HL-60 (cell line): ENCODE data around the gene AGR2.

Experiments
- POLR2AphosphoS5 ChIP-seq: IDR thresholded peaks from 2 replicates; pipeline ENCODE4 v1.6.1; 2012; ENCODE audit warnings: low read depth
- REST ChIP-seq: IDR thresholded peaks from 2 replicates; pipeline ENCODE4 v1.6.1; 2012; ENCODE audit warnings: low read depth; ENCODE audit not compliant: insufficient replicate concordance
- SPI1 ChIP-seq: IDR thresholded peaks from 2 replicates; pipeline ENCODE4 v1.6.1; 2012; ENCODE audit warnings: low read depth, mild to moderate bottlenecking, borderline replicate concordance
- TF ChIP-seq, protein P1 (sequence below): IDR thresholded peaks from one replicate; pipeline ENCODE4 v1.5.1; 2011; ENCODE audit warnings: low read length, control low read depth, inconsistent platforms; ENCODE audit not compliant: insufficient read depth

- TF ChIP-seq, protein P1, sequence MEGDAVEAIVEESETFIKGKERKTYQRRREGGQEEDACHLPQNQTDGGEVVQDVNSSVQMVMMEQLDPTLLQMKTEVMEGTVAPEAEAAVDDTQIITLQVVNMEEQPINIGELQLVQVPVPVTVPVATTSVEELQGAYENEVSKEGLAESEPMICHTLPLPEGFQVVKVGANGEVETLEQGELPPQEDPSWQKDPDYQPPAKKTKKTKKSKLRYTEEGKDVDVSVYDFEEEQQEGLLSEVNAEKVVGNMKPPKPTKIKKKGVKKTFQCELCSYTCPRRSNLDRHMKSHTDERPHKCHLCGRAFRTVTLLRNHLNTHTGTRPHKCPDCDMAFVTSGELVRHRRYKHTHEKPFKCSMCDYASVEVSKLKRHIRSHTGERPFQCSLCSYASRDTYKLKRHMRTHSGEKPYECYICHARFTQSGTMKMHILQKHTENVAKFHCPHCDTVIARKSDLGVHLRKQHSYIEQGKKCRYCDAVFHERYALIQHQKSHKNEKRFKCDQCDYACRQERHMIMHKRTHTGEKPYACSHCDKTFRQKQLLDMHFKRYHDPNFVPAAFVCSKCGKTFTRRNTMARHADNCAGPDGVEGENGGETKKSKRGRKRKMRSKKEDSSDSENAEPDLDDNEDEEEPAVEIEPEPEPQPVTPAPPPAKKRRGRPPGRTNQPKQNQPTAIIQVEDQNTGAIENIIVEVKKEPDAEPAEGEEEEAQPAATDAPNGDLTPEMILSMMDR = no peak
- no peak for TF ChIP-seq POLR2AphosphoS5
- TF ChIP-seq SPI1 = no peak
- TF ChIP-seq REST = no peak
Observed at GRCh38 chr7:16845746-16846145, 40.9 kb upstream of the AGR2 start.
